ENCODE measurements around the gene PEX13.
"Not testable (repeated sequence)": the region's sequence is repeated elsewhere in the genome, so short reads cannot be mapped to it uniquely, and the experiment has no call there.

Gene PEX13

GRCh38 chr2:61017556-61018317, at the start of gene PEX13, which contains the start of gene PUS10:
TSS of gene PEX13 (plus strand) at chr2:61017720. CDS start at chr2:61017760, 40 bp downstream.
TSS of gene PUS10 (minus strand) at chr2:61018255. CDS start at chr2:61011890, 6,365 bp downstream.
- FAIRE-seq: no peak

- no peak for FAIRE-seq
Observed at GRCh38 chr2:60972889-60973656, 44.4 kb upstream of the PEX13 start.

- no peak for FAIRE-seq
Observed at GRCh38 chr2:60973705-60974104, 43.8 kb upstream of the PEX13 start.

GRCh38 chr2:60974652-60975051, 42.9 kb upstream of the PEX13 start:
- FAIRE-seq: no peak

GRCh38 chr2:60976256-60976850, 41.2 kb upstream of the PEX13 start:
- no peak for FAIRE-seq

GRCh38 chr2:60976875-60977561, 40.5 kb upstream of the PEX13 start:
- no peak for FAIRE-seq

GRCh38 chr2:60977562-60977895, 40.0 kb upstream of the PEX13 start:
- FAIRE-seq: no peak

GRCh38 chr2:60979231-60979630, 38.3 kb upstream of the PEX13 start:
- FAIRE-seq: no peak

- no peak for FAIRE-seq
Observed at GRCh38 chr2:60980071-60980815, 37.3 kb upstream of the PEX13 start.

GRCh38 chr2:60982066-60982465, 35.5 kb upstream of the PEX13 start:
- not testable (repeated sequence) for FAIRE-seq

- FAIRE-seq: no peak
Observed at GRCh38 chr2:60984720-60985119, 32.8 kb upstream of the PEX13 start.

- FAIRE-seq: no peak
Observed at GRCh38 chr2:60987041-60987440, 30.5 kb upstream of the PEX13 start.

- not testable (repeated sequence) for FAIRE-seq
Observed at GRCh38 chr2:60987656-60988055, 29.9 kb upstream of the PEX13 start.

- FAIRE-seq: no peak
Observed at GRCh38 chr2:60989259-60989658, 28.3 kb upstream of the PEX13 start.

- FAIRE-seq: no peak
Observed at GRCh38 chr2:60991644-60992043, 25.9 kb upstream of the PEX13 start.

GRCh38 chr2:60992985-60993392, 24.5 kb upstream of the PEX13 start:
- FAIRE-seq: no peak

GRCh38 chr2:60994131-60994530, 23.4 kb upstream of the PEX13 start:
- FAIRE-seq: no peak

- peak; percentile 98 for FAIRE-seq
Observed at GRCh38 chr2:60998628-60999545, 18.6 kb upstream of the PEX13 start.

- FAIRE-seq: no peak
Observed at GRCh38 chr2:61005736-61006135, 11.8 kb upstream of the PEX13 start.

- no peak for FAIRE-seq
Observed at GRCh38 chr2:61006486-61007105, 10.9 kb upstream of the PEX13 start.

GRCh38 chr2:61009355-61009754, 8.2 kb upstream of the PEX13 start:
- FAIRE-seq: peak; percentile 3
